Measurements from ENCODE around the gene FEZ2. TPM values are rescaled to one million over a fixed set of nuclear protein-coding genes. Genes with fewer than 3 reads are reported as not detected.

Gene FEZ2
- polyA plus RNA-seq, 2 of the 4 experiments (the other 2 are of a cell fraction), result 52.5 to 124 TPM

DNA sequence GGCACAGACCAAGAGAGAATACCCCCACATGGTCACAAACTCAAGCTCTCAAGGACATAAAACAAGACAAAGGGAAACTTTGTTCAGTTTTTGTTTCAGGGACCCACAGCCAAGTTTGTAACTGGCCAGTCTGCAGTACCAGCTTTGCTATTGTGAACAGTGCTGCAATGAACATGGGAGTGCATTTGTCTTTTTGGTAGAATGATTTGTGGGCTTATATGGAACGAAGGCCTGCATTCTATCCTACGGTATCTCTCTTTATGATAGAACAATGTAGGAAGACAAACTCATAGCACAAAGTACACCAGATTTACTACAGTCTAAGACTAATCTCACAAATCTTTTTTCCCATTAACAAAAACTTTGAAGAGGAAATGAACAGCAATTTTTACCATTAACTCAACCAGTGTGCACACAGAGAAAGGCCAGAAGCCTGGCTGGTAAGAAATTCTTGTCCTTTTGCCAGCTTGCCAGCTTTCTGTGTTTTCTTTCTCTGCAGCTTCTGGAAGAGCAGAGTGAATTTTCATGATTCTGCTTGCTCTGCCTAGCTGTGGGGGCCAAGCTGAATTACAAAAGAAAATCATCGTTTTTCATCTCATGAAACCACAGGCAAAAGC is 37.1 kb upstream of the FEZ2 start:
- H3K4me2 ChIP-seq, result no peak overlapping the region
- 0 out of 3 replicates have a peak, but pooled peaks cover 3% of the 10 kb centered on the region for H3K9me3 ChIP-seq
- ATAC-seq, result no peak
- CTCF ChIA-PET, result interaction anchor here (1.1 kb wide), 1 partner anchor 29 kb away, joined by 3 read pairs; no protein-coding TSS in a partner anchor
- FAIRE-seq, result no peak
- WGBS (ENCODE audit: missing lambda C conversion rate), result 89% methylated on average over 3 of the region's 3 CpGs
- POLR2A ChIA-PET, result no interaction called here
- TF ChIP-seq HOXB5 (CRISPR knock-in tag; IDR thresholded peaks at IDR 0.05), result no peak
- no peak for TF ChIP-seq RCOR1 (IDR thresholded peaks at IDR 0.05; ENCODE audit: low read depth, low read length)
- H3K4me1 ChIP-seq, result no peaks in the 10 kb centered on the region
- H3K27ac ChIP-seq, result no peak overlapping the region
- no peak overlapping the region for H3K4me3 ChIP-seq
- DNase-seq (ENCODE audit: low read depth in 1 of 2, low spot score in 1 of 2), result no peak

DNA sequence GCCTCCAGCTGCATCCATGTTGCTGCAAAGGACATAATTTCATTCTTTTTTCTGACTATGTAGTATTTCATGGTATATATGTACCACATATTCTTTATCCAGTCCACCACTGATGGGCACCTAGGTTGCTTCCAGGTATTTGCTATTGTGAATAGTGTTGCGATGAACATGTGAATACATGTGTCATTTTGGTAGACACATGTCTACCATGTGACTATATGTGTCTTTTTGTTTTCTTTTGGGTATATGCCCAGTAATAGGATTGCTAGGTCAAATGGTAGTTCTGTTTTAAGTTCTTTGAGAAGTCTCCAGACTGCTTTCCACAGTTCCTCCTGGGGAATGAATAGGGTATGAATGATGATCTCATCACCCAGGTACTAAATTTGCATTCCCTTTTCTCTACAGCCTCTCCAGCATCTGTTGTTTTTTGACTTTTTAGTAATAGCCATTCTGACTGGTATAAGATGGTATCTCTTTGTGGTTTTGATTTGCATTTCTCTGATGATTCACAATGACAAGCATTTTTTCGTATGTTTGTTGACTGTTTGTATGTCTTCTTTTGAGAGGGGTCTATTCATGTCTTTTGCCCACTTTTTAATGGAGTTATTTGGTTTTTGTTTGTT is 35.6 kb upstream of the FEZ2 start:
- CTCF ChIA-PET, result interaction anchor here (1.2 kb wide), 1 partner anchor 15 kb away, joined by 5 read pairs; no protein-coding TSS in a partner anchor
- no peaks in the 10 kb centered on the region for H3K4me1 ChIP-seq
- ATAC-seq, result no peak
- DNase-seq (ENCODE audit: low read depth in 1 of 2, low spot score in 1 of 2), result no peak
- 0 out of 3 replicates have a peak, but pooled peaks cover 3% of the 10 kb centered on the region for H3K9me3 ChIP-seq
- POLR2A ChIA-PET, result no interaction called here
- H3K4me2 ChIP-seq, result no peak overlapping the region
- no peak for FAIRE-seq
- WGBS (ENCODE audit: missing lambda C conversion rate), result 58% methylated on average over 2 of the region's 2 CpGs
- TF ChIP-seq EHF (CRISPR knock-in tag; IDR thresholded peaks at IDR 0.05) (no peak), TFCP2L1 (CRISPR knock-in tag; IDR thresholded peaks at IDR 0.05) (no peak), SREBF2 (IDR thresholded peaks at IDR 0.05) (no peak), TP53 (CRISPR knock-in tag; IDR thresholded peaks at IDR 0.05) (no peak), KDM5A (IDR thresholded peaks at IDR 0.05) (no peak), KDM1A (IDR thresholded peaks at IDR 0.05; ENCODE audit: low read depth) (no peak), ZC3H11A (IDR thresholded peaks at IDR 0.05) (no peak), CHD4 (IDR thresholded peaks at IDR 0.05; ENCODE audit: borderline replicate concordance) (no peak), SMC3 (IDR thresholded peaks at IDR 0.05) (no peak), CEBPB (IDR thresholded peaks at IDR 0.05) (no peak), RARB (CRISPR knock-in tag; IDR thresholded peaks at IDR 0.05) (no peak), POLR2AphosphoS2 (conservative IDR thresholded peaks at IDR 0.05; ENCODE audit: low read length) (no peak), HDAC2 (IDR thresholded peaks at IDR 0.05) (no peak), ZFP36 (IDR thresholded peaks at IDR 0.05; ENCODE audit: borderline replicate concordance, partially characterized antibody) (no peak)
- TF ChIP-seq, protein P1, sequence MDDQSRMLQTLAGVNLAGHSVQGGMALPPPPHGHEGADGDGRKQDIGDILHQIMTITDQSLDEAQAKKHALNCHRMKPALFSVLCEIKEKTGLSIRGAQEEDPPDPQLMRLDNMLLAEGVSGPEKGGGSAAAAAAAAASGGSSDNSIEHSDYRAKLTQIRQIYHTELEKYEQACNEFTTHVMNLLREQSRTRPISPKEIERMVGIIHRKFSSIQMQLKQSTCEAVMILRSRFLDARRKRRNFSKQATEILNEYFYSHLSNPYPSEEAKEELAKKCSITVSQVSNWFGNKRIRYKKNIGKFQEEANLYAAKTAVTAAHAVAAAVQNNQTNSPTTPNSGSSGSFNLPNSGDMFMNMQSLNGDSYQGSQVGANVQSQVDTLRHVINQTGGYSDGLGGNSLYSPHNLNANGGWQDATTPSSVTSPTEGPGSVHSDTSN (IDR thresholded peaks at IDR 0.05), result no peak
- TF ChIP-seq, protein P2, sequence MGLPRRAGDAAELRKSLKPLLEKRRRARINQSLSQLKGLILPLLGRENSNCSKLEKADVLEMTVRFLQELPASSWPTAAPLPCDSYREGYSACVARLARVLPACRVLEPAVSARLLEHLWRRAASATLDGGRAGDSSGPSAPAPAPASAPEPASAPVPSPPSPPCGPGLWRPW (IDR thresholded peaks at IDR 0.05), result no peak
- TF ChIP-seq, protein P3, sequence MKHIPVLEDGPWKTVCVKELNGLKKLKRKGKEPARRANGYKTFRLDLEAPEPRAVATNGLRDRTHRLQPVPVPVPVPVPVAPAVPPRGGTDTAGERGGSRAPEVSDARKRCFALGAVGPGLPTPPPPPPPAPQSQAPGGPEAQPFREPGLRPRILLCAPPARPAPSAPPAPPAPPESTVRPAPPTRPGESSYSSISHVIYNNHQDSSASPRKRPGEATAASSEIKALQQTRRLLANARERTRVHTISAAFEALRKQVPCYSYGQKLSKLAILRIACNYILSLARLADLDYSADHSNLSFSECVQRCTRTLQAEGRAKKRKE (CRISPR knock-in tag; IDR thresholded peaks at IDR 0.05; ENCODE audit: low read depth), result no peak
- TF ChIP-seq, protein P4, sequence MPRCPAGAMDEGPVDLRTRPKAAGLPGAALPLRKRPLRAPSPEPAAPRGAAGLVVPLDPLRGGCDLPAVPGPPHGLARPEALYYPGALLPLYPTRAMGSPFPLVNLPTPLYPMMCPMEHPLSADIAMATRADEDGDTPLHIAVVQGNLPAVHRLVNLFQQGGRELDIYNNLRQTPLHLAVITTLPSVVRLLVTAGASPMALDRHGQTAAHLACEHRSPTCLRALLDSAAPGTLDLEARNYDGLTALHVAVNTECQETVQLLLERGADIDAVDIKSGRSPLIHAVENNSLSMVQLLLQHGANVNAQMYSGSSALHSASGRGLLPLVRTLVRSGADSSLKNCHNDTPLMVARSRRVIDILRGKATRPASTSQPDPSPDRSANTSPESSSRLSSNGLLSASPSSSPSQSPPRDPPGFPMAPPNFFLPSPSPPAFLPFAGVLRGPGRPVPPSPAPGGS (IDR thresholded peaks at IDR 0.05), result no peak
- no peak overlapping the region for H3K4me3 ChIP-seq
- no peak overlapping the region for H3K27ac ChIP-seq

DNA sequence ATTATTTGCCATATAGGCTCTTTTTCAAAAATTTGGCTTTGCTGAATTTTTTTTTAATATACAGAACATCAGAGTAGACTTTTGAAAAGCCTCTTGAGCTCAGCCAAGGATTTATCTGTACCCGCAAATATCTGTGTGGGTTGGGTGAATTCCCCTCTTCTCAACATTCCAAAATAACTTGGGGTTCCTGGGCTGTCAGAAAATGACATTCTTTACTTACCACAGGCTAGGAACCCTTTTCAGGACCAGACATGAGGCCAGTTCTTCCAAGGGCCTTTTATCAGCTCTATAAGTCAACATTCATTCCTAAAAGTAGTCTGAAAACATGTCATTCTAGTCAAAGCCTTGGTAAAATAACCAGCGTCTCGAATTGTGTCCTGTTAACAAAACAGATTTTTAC is 28.8 kb upstream of the FEZ2 start:
- H3K4me1 ChIP-seq, result no peaks in the 10 kb centered on the region
- no peak overlapping the region for H3K4me3 ChIP-seq
- FAIRE-seq, result no peak
- ChIA-PET CTCF (interaction anchor here (1.0 kb wide), 1 partner anchor 12 kb away, joined by 5 read pairs; no protein-coding TSS in a partner anchor), POLR2A (no interaction called here)
- H3K4me2 ChIP-seq, result no peak overlapping the region
- no peak for ATAC-seq
- WGBS (ENCODE audit: missing lambda C conversion rate), result 84% methylated on average over 3 of the region's 3 CpGs
- DNase-seq (ENCODE audit: low read depth in 1 of 2, low spot score in 1 of 2), result no peak
- no peak overlapping the region for H3K27ac ChIP-seq
- peaks cover 24% of the 10 kb centered on the region for H3K9me3 ChIP-seq
- TF ChIP-seq BHLHE40 (IDR thresholded peaks at IDR 0.05; ENCODE audit: low read depth, low read length), result no peak
- TF ChIP-seq FOSL2 (IDR thresholded peaks at IDR 0.05), result no peak
- TF ChIP-seq FOSL2 (CRISPR knock-in tag; IDR thresholded peaks at IDR 0.05), result no peak
- TF ChIP-seq RFX5 (IDR thresholded peaks at IDR 0.05), result no peak
- TF ChIP-seq, protein P5, sequence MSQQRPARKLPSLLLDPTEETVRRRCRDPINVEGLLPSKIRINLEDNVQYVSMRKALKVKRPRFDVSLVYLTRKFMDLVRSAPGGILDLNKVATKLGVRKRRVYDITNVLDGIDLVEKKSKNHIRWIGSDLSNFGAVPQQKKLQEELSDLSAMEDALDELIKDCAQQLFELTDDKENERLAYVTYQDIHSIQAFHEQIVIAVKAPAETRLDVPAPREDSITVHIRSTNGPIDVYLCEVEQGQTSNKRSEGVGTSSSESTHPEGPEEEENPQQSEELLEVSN (IDR thresholded peaks at IDR 0.05; ENCODE audit: borderline replicate concordance, low read depth), result no peak
- TF ChIP-seq, protein P4 (IDR thresholded peaks at IDR 0.05), result no peak
- TF ChIP-seq, protein P6, sequence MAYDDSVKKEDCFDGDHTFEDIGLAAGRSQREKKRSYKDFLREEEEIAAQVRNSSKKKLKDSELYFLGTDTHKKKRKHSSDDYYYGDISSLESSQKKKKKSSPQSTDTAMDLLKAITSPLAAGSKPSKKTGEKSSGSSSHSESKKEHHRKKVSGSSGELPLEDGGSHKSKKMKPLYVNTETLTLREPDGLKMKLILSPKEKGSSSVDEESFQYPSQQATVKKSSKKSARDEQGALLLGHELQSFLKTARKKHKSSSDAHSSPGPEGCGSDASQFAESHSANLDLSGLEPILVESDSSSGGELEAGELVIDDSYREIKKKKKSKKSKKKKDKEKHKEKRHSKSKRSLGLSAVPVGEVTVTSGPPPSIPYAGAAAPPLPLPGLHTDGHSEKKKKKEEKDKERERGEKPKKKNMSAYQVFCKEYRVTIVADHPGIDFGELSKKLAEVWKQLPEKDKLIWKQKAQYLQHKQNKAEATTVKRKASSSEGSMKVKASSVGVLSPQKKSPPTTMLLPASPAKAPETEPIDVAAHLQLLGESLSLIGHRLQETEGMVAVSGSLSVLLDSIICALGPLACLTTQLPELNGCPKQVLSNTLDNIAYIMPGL (CRISPR knock-in tag; IDR thresholded peaks at IDR 0.05; ENCODE audit: borderline replicate concordance), result no peak
- TF ChIP-seq EHF (CRISPR knock-in tag; IDR thresholded peaks at IDR 0.05), result no peak
- no peak for TF ChIP-seq CHD2 (IDR thresholded peaks at IDR 0.05; ENCODE audit: low read length, partially characterized antibody)
- TF ChIP-seq EHMT2 (IDR thresholded peaks at IDR 0.05; ENCODE audit: low read depth), result no peak

All from A549 (cell line).